GM19324 (cell line): ENCODE data around the gene APOA5.
"Not testable (repeated sequence)": the region's sequence is repeated elsewhere in the genome, so short reads cannot be mapped to it uniquely, and the experiment has no call there.

Experiments
- ATAC-seq: cut with Tn5 transposase; IDR thresholded peaks from one replicate; pipeline ENCODE4 v1.9.1; 2021; ENCODE audit warnings: mild to moderate bottlenecking, moderate library complexity; ENCODE audit not compliant: unreplicated experiment, low FRiP score

The APOA5 gene, protein sequence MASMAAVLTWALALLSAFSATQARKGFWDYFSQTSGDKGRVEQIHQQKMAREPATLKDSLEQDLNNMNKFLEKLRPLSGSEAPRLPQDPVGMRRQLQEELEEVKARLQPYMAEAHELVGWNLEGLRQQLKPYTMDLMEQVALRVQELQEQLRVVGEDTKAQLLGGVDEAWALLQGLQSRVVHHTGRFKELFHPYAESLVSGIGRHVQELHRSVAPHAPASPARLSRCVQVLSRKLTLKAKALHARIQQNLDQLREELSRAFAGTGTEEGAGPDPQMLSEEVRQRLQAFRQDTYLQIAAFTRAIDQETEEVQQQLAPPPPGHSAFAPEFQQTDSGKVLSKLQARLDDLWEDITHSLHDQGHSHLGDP

DNA sequence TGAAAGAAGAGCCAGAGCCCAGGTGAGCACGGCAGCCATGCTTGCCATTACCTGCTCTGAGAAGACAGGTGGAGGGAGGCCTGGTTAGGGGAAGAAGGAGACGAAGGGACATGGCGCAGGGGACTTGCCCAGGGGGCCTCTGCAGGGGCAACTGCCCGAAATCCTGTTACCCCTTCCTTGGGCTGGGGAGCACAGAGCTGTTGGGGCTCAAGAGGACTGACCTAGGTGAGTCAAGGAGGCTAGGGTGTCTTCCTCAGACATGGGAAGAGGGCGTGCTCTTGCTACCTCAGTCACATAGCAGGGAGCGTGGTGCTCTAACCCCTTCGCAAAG lies at the start of gene APOA5:
Gene APOA5, minus strand, starts transcription at position 67 of the 331 bp plus-strand sequence. Its CDS starts 19 bp downstream, at position 48.
- ATAC-seq, result no peak

DNA sequence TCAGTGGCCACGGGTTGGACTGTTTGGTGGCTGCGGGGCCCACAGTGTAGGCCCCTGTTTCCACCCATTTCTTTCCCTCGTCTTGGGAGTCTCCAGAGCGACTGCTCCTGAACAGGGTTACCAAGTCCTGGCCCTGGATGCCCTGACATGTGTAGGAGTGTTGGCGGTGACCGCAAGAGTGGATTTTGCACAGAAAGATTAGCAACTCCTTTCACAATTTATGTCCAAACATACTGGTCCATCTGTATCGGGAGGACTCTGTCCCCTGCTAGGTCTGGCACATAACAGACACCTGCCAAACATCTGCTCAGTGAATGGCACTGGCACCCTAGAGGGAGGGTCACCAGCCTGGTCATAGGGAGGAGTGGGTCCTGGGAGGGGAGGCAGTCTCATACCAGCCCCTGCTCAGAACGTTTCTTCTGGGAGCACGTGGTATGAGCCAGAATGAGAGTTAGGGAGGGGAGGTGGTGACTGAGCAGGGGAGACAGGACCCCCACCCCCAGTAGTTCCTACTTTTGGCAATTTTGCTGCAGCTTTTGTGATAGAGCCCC lies 49.1 kb upstream of the APOA5 start:
- no peak for ATAC-seq

DNA sequence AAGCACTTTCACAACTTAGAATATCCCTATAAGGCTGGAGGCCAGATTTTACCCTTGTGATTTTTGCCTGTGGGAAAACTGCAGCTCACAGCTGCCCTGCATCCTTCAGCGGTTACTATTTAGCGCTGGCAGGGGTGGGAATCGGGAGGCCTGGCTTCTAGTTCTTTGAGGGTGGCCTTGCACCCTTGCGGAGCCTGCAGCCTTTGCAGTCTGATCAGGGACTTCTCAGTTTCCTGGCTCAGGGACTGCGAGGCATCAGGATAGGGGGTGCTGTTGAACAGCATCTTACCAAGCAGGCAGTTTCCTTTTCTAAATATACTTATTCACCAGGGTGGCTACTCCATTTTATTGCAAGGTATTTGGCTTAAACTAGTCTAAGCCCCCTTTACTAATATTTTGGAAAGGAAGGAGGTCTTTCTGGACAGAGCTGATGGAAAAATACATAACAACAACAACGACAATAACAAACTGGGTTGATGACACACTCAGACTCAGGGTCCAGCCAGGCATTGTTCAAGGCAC lies 48.6 kb upstream of the APOA5 start:
- ATAC-seq, result no peak

DNA sequence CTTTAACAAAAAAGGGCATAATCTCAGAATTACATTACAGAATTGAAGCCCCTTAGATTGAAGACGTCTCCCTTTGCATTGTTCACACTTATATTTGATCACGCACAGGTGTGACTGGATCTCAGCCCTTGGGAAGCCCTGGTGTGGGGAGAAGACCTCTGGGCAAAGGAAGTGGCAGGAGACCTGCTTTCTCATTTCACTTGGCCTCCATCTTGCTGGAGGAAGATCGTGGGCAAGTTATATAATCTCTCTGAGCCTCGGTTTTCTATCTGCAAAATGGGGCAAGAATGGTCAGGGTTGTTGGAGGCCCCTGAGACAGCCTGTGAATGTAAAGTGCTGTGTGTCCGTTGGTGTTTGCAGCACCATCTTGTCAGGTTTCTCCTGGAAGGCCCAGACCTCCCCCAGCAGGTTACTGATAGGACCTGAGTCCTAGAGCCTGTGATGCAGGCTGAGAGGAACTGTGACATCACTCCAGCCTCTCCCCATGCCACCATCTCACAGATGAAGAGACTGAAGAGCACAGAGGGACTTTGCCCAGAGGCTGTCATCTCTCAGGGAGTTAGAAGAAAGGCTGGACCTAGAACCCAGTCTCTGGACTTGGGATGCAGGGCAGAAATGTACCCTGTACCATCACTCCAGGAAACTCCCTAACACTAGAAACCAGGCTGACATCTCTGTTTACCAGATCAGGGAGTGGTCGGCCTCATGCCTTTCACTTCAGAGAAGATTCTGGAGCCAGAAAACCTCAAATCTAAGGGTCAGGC lies 46.8 kb upstream of the APOA5 start:
- ATAC-seq, result no peak

DNA sequence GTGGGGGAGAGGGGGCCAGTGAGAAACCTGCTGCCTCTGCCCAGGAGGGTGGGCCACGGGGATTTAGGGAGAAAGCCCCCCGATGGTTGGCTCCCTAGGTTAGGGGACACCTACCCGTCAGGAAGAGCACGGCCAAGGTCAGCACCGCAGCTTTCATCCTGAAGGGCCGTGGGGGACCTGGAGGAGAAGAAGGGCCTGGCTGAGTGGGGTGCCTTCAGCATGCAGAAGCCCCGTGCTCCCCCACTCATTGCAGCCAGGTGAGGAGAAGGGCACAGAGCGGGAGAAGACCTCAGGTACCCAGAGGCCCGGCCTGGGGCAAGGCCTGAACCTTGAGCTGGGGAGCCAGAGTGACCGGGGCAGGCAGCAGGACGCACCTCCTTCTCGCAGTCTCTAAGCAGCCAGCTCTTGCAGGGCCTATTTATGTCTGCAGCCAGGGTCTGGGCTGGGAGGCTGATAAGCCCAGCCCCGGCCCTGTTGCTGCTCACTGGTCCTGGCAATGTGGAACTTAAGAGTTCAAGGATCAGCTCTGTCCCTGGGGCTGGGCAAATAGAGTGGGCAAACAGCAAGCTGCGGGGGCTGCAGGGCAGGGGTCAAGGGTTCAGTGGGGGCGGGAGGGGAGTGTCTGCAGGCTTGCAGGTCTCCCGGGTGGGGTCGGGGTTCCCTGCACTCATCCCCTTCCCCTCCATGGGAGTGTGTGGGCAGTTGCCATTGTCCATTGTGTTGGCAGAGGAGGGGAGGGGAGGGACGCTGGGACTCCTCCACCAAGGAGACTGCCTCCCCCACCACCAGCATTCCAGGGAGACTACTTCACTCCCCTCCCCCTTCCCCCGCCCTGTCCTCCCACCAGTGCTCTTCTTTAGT lies 45.8 kb upstream of the APOA5 start, which contains the start of gene APOA1:
Gene APOA1, minus strand, starts transcription at position 392 of the 861 bp plus-strand sequence. Its CDS starts 235 bp downstream, at position 157.
- no peak for ATAC-seq

DNA sequence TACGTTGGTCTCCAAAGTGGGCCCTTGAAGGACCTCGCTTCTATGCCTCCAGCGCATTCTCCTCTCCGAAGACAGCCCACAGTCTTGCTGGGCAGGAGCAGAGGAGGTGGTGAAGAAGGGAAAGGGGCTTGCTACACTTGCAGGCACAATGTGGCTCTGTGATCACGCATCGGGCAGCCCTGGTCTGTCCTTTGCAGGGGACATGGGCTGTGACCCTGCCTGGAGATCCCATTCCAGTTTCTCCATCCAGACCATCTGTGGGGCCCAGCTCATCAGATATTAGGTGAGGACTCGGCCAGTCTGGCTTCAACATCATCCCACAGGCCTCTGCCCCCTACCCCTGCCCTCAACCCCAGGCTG lies 44.9 kb upstream of the APOA5 start:
- ATAC-seq, result no peak

DNA sequence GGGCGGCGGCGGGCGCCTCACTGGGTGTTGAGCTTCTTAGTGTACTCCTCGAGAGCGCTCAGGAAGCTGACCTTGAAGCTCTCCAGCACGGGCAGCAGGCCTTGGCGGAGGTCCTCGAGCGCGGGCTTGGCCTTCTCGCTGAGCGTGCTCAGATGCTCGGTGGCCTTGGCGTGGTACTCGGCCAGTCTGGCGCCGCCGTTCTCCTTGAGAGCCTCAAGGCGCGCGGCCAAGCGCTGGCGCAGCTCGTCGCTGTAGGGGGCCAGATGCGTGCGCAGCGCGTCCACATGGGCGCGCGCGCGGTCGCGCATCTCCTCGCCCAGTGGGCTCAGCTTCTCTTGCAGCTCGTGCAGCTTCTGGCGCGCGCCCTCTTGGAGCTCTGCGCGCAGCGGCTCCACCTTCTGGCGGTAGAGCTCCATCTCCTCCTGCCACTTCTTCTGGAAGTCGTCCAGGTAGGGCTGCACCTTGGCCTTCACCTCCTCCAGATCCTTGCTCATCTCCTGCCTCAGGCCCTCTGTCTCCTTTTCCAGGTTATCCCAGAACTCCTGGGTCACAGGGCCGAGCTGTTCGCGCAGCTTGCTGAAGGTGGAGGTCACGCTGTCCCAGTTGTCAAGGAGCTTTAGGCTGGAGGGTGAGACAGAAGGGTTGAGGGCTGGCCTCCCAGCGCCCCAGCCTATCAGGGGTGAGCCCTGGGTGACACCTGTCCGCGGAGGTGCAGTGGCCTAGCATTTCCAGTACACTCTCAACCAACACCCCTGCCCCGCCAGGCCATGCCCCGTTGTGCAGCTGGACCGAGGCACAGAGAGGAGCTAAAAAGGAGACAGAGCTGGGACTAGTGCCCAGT lies 44.3 kb upstream of the APOA5 start:
- ATAC-seq, result peak; percentile 63

DNA sequence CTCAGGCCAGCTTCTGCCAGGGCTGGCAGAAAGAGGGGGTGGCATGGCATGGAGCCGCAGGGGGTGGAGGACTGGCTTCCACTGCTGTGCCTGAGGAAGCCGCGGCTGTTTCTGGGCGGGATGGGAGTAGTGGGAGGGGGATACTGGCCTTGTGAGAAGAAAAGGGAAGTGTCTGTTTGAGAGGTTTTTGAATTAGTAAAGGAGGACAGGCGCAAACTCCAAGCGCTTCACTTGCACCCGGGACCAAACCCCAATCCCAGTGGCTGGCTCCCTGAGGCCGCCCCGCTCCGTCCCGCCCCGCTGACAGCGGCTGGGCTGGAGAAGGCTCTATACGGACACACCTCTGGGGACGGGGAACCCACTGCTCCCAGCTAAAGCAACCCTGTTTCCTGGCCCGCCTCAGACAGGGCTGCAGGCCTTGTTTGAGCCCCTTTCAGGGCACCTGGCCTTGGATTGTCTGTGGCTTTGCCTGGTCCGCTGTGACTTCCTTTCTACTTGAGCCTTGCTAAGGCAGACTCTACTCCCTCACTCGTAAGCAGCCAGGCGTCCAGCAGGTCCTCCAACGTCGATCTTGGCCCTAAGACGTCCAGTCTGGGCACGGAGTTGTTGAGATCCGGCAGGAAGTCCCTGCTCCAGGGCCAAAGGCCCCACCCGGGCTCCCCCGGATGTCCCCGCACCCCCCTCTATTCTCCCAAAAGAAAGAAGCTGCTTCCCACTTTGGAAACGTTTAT lies 43.5 kb upstream of the APOA5 start:
- ATAC-seq, result no peak

DNA sequence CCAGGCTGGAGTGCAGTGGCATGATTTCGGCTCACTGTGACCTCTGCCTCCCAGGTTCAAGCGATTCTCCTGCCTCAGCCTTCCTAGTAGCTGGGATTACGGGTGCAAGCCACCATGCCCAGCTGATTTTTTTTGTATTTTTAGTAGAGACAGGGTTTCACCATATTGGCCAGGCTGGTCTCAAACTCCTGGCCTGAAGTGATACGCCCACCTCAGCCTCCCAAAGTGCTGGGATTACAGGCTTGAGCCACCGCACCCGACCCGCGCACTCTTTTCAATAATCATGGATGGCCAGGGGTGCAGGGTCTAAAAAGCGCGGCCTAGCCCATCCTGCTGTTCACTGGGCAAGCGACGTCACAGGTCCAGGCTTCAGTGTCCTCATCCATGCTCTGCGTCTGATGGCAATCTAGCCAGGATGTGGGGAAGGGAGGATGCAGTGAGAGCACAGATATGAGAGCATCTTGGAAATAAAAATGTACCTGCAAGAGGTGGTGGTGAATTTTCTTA lies 42.9 kb upstream of the APOA5 start:
- ATAC-seq, result not testable (repeated sequence)

DNA sequence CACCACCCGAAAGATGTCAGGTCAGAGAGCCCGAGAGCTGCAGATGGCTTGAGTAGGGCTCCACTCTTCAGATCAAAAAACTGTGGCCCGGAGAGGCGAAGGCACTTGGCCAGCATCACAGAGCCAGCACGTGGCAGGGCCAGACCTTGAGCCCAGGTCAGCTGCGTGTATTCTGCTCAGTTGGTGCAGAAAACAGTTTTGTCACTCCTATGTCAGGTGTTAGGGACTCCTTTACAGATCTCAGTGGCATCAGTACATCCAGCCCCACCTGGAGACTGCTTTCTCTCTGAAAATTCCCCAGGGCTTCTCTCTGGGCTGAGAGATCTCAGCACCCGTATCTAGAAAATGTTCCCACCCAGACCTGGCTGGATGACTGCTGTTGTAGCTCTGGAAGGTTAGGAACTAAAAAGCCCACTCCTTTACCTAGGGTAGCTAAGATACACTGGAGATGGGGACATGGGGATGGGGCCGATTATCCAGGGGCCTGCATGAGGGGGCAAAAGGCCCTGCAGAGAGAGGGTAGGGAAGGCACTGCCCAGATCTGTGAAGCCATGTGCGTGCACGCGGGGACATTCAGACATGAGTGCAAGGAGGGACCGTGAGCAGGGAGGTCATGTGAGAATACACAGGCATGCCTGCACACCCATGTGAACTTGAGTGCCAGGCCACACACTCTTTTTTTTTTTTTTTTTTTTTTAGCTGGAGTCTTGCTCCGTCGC lies 42.3 kb upstream of the APOA5 start:
- no peak for ATAC-seq

DNA sequence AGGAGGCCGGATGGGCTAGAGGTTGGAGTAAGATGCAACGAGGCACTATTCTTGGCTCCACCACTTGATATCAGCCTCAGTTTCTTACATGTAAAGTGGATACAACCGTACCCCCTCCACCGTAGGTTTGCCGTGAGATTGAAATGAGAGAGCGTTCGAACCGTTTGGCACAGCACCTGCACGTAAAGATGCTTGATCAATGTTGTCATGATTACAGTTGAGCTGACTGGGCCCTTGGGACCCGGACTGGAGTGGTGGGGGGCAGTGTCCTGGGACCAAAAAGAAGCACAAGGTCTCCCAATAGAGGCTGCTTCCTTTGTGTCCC lies 41.8 kb upstream of the APOA5 start:
- ATAC-seq, result no peak

DNA sequence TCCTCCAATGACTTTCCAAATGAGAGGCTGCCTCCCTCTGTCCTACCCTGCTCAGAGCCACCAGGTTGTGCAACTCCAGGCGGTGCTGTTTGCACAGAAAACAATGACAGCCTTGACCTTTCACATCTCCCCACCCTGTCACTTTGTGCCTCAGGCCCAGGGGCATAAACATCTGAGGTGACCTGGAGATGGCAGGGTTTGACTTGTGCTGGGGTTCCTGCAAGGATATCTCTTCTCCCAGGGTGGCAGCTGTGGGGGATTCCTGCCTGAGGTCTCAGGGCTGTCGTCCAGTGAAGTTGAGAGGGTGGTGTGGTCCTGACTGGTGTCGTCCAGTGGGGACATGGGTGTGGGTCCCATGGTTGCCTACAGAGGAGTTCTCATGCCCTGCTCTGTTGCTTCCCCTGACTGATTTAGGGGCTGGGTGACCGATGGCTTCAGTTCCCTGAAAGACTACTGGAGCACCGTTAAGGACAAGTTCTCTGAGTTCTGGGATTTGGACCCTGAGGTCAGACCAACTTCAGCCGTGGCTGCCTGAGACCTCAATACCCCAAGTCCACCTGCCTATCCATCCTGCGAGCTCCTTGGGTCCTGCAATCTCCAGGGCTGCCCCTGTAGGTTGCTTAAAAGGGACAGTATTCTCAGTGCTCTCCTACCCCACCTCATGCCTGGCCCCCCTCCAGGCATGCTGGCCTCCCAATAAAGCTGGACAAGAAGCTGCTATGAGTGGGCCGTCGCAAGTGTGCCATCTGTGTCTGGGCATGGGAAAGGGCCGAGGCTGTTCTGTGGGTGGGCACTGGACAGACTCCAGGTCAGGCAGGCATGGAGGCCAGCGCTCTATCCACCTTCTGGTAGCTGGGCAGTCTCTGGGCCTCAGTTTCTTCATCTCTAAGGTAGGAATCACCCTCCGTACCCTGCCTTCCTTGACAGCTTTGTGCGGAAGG lies 40.9 kb upstream of the APOA5 start:
- no peak for ATAC-seq

DNA sequence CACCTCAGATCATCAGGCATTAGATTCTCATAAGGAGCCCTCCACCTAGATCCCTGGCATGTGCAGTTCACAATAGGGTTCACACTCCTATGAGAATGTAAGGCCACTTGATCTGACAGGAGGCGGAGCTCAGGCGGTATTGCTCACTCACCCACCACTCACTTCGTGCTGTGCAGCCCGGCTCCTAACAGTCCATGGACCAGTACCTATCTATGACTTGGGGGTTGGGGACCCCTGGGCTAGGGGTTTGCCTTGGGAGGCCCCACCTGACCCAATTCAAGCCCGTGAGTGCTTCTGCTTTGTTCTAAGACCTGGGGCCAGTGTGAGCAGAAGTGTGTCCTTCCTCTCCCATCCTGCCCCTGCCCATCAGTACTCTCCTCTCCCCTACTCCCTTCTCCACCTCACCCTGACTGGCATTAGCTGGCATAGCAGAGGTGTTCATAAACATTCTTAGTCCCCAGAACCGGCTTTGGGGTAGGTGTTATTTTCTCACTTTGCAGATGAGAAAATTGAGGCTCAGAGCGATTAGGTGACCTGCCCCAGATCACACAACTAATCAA lies 40.2 kb upstream of the APOA5 start:
- no peak for ATAC-seq

DNA sequence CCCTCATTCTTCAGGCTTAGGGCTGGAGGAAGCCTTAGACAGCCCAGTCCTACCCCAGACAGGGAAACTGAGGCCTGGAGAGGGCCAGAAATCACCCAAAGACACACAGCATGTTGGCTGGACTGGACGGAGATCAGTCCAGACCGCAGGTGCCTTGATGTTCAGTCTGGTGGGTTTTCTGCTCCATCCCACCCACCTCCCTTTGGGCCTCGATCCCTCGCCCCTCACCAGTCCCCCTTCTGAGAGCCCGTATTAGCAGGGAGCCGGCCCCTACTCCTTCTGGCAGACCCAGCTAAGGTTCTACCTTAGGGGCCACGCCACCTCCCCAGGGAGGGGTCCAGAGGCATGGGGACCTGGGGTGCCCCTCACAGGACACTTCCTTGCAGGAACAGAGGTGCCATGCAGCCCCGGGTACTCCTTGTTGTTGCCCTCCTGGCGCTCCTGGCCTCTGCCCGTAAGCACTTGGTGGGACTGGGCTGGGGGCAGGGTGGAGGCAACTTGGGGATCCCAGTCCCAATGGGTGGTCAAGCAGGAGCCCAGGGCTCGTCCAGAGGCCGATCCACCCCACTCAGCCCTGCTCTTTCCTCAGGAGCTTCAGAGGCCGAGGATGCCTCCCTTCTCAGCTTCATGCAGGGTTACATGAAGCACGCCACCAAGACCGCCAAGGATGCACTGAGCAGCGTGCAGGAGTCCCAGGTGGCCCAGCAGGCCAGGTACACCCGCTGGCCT lies 38.7 kb upstream of the APOA5 start:
- no peak for ATAC-seq

DNA sequence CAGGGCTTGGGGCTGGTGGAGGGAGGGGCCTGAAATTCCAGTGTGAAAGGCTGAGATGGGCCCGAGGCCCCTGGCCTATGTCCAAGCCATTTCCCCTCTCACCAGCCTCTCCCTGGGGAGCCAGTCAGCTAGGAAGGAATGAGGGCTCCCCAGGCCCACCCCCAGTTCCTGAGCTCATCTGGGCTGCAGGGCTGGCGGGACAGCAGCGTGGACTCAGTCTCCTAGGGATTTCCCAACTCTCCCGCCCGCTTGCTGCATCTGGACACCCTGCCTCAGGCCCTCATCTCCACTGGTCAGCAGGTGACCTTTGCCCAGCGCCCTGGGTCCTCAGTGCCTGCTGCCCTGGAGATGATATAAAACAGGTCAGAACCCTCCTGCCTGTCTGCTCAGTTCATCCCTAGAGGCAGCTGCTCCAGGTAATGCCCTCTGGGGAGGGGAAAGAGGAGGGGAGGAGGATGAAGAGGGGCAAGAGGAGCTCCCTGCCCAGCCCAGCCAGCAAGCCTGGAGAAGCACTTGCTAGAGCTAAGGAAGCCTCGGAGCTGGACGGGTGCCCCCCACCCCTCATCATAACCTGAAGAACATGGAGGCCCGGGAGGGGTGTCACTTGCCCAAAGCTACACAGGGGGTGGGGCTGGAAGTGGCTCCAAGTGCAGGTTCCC lies 38.0 kb upstream of the APOA5 start, which contains the start of gene APOC3:
Gene APOC3, plus strand, starts transcription at position 383 of the 659 bp plus-strand sequence. CDS start 676 bp downstream, outside the sequence.
- ATAC-seq, result no peak
